HepG2 (cell line): Measurements from ENCODE around the gene MAVS. TPM values are rescaled to one million over a fixed set of nuclear protein-coding genes. Genes with fewer than 3 reads are reported as not detected.

ENCODE experiments used
- CAMTA2 ChIP-seq: sonication (generic); formaldehyde crosslinking; IDR thresholded peaks from 2 replicates; pipeline ENCODE4 v1.4.0; 2020; ENCODE audit warnings: mild to moderate bottlenecking, missing genetic modification reagents, borderline replicate concordance
- DZIP1 ChIP-seq: sonication (generic); formaldehyde crosslinking; IDR thresholded peaks from 2 replicates; pipeline ENCODE4 v1.5.0; 2020; ENCODE audit warnings: mild to moderate bottlenecking, missing genetic modification reagents
- HNRNPH1 ChIP-seq: fragments of 200-400 bp; formaldehyde crosslinking; optimal IDR thresholded peaks from 2 replicates; pipeline ENCODE3; 2017; ENCODE audit warnings: mild to moderate bottlenecking, low read depth, low read length
- HNRNPK ChIP-seq: fragments of 200-400 bp; formaldehyde crosslinking; IDR thresholded peaks from 2 replicates; pipeline ENCODE4 v1.6.1; 2018; ENCODE audit warnings: low read length, low read depth, moderate library complexity, mild to moderate bottlenecking; ENCODE audit not compliant: poor library complexity, severe bottlenecking
- KDM1A ChIP-seq: IDR thresholded peaks from 2 replicates; pipeline ENCODE4 v1.6.1; 2016; ENCODE audit warnings: missing compliant biosample characterization
- LCORL ChIP-seq, 2 experiments: fragments of 450-650 bp in 1 of 2; sonication (generic) in 1 of 2; formaldehyde crosslinking in 1 of 2; IDR thresholded peaks; 2 replicates each; pipeline versions ENCODE4 v1.5.0 to v1.6.1; 2017 to 2020; ENCODE audit warnings: antibody characterized with exemption in 1 of 2, missing genetic modification reagents in 1 of 2
- ZBTB2 ChIP-seq: sonication (generic); formaldehyde crosslinking; IDR thresholded peaks from 2 replicates; pipeline ENCODE4 v1.8.0; 2022; ENCODE audit warnings: low read depth, missing genetic modification reagents
- ZFX ChIP-seq: sonication (generic); formaldehyde crosslinking; IDR thresholded peaks from 2 replicates; pipeline ENCODE4 v1.4.0; 2020; ENCODE audit warnings: mild to moderate bottlenecking, low read depth, missing genetic modification reagents, moderate library complexity
- ZNF20 ChIP-seq: sonication (generic); formaldehyde crosslinking; IDR thresholded peaks from 2 replicates; pipeline ENCODE4 v1.4.0; 2020; ENCODE audit warnings: mild to moderate bottlenecking, moderate library complexity, missing genetic modification reagents
- ZNF280D ChIP-seq: sonication (generic); formaldehyde crosslinking; IDR thresholded peaks from 2 replicates; pipeline ENCODE4 v1.5.1; 2020; ENCODE audit warnings: mild to moderate bottlenecking, missing genetic modification reagents
- ZNF335 ChIP-seq: sonication (generic); formaldehyde crosslinking; IDR thresholded peaks from 2 replicates; pipeline ENCODE4 v1.4.0; 2020; ENCODE audit warnings: missing genetic modification reagents
- ZSCAN21 ChIP-seq: sonication (generic); formaldehyde crosslinking; IDR thresholded peaks from 2 replicates; pipeline ENCODE4 v1.8.0; 2022; ENCODE audit warnings: mild to moderate bottlenecking, missing genetic modification reagents, moderate library complexity, borderline replicate concordance
- polyA plus RNA-seq, 8 experiments: library from polyadenylated mRNA; depleted of rRNA in 3 of 8; stranded (reverse) in 7 of 8; unstranded in 1 of 8; fragments of >200 nt; fragmentation: Illumina TruSeq in 4 of 8; extraction: Trizol in 4 of 8; gene quantifications; 2 replicates each; pipeline versions ENCODE4 v1.2.1 to v1.2.3, GENCODE V29; 2011 to 2016; ENCODE audit warnings: low read depth in 4 of 8, missing spikeins in 1 of 8, mixed read lengths in 1 of 8; ENCODE audit not compliant: insufficient read depth in 1 of 8
- total RNA-seq, 5 experiments: library from RNA; depleted of rRNA; stranded (reverse); fragments of >200 nt; fragmentation: Illumina TruSeq; extraction: Trizol; gene quantifications; 2 replicates each; pipeline ENCODE4 v1.2.3, GENCODE V29; 2016; ENCODE audit warnings: low read depth in 1 of 5
- TF ChIP-seq, protein P1 (sequence below): sonication (generic); formaldehyde crosslinking; IDR thresholded peaks from 2 replicates; pipeline ENCODE4 v1.4.0; 2020; ENCODE audit warnings: mild to moderate bottlenecking, low read depth, missing genetic modification reagents
- TF ChIP-seq, protein P2 (sequence below): sonication (generic); formaldehyde crosslinking; IDR thresholded peaks from 2 replicates; pipeline ENCODE4 v1.4.0; 2020; ENCODE audit warnings: missing genetic modification reagents, borderline replicate concordance

Gene MAVS
- total and polyA plus RNA-seq, 2 of the 13 experiments (the other 11 are each of a cell fraction or from before 2014, with no cell fraction given): 27.3 to 36.6 TPM

DNA sequence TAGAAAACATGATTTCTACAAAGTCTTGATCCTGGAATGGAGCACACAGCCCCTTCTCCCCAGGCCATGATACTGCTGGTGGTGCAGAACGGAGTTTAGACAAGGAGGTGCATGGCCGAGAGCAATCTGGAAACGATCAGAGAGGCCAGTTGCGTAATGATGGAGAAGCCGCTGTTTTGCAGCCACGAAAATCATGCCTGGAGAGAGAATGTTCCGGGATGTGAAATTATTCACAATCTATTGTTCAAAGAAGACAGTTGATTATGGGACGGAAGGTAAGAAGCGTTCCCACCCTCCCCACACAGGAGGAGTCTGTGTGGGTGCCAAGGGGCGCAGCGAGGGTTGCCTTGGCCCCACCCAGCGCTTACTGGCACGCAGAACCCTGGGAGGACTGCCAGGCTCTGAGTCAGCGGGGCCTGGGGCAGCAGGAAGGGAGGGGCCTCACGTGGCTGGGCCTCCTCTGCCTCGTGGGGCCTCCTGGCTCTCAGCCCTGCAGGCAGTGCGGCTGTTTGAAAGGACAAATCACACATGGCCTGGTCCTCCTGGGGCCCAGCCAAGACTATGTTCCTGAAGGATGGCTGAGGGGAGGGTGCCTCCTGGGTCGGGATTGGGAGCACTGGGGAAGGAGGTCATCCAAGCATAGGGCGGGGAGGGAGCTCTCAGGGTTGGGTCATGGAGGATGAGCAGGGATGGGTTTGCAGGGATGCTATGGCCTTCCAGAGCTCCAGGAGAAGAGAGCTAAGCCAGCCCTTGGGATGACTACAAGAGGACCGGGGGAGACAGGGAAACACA is 35.0 kb upstream of the MAVS start (continued):
- TF ChIP-seq, protein P1, sequence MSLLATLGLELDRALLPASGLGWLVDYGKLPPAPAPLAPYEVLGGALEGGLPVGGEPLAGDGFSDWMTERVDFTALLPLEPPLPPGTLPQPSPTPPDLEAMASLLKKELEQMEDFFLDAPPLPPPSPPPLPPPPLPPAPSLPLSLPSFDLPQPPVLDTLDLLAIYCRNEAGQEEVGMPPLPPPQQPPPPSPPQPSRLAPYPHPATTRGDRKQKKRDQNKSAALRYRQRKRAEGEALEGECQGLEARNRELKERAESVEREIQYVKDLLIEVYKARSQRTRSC: no peak
- 0 out of 2 replicates have a peak, but pooled peaks have one; percentile 41 for TF ChIP-seq KDM1A (CRISPR knock-in tag)
- TF ChIP-seq DZIP1 (CRISPR knock-in tag): peak; percentile 83
- TF ChIP-seq CAMTA2 (CRISPR knock-in tag): no peak
- peak; percentile 63; the same call in 1 of the 2 replicates for TF ChIP-seq ZBTB2 (CRISPR knock-in tag)
- TF ChIP-seq ZNF20 (CRISPR knock-in tag): no peak
- no peak for TF ChIP-seq HNRNPK
- no peak for TF ChIP-seq LCORL (IDR thresholded peaks at IDR 0.05)
- peak; percentile 93 for TF ChIP-seq LCORL (CRISPR knock-in tag; IDR thresholded peaks at IDR 0.05)
- peak; percentile 94; the same call in 1 of the 2 replicates for TF ChIP-seq ZSCAN21
- TF ChIP-seq, protein P2, sequence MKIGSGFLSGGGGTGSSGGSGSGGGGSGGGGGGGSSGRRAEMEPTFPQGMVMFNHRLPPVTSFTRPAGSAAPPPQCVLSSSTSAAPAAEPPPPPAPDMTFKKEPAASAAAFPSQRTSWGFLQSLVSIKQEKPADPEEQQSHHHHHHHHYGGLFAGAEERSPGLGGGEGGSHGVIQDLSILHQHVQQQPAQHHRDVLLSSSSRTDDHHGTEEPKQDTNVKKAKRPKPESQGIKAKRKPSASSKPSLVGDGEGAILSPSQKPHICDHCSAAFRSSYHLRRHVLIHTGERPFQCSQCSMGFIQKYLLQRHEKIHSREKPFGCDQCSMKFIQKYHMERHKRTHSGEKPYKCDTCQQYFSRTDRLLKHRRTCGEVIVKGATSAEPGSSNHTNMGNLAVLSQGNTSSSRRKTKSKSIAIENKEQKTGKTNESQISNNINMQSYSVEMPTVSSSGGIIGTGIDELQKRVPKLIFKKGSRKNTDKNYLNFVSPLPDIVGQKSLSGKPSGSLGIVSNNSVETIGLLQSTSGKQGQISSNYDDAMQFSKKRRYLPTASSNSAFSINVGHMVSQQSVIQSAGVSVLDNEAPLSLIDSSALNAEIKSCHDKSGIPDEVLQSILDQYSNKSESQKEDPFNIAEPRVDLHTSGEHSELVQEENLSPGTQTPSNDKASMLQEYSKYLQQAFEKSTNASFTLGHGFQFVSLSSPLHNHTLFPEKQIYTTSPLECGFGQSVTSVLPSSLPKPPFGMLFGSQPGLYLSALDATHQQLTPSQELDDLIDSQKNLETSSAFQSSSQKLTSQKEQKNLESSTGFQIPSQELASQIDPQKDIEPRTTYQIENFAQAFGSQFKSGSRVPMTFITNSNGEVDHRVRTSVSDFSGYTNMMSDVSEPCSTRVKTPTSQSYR: peak; percentile 67; the same call in 1 of the 2 replicates
- TF ChIP-seq ZFX (CRISPR knock-in tag): peak; percentile 99
- peak; percentile 54 for TF ChIP-seq HNRNPH1
- peak; percentile 90 for TF ChIP-seq ZNF335 (CRISPR knock-in tag)
- TF ChIP-seq ZNF280D (CRISPR knock-in tag): peak; percentile 94
